ENCODE measurements around the gene ARHGDIG. TPM values are rescaled to one million over a fixed set of nuclear protein-coding genes. Genes with fewer than 3 reads are reported as not detected.

Gene ARHGDIG
- total and polyA plus RNA-seq, 2 experiments from 2014 or later, result 3.1 to 6.5 TPM

DNA sequence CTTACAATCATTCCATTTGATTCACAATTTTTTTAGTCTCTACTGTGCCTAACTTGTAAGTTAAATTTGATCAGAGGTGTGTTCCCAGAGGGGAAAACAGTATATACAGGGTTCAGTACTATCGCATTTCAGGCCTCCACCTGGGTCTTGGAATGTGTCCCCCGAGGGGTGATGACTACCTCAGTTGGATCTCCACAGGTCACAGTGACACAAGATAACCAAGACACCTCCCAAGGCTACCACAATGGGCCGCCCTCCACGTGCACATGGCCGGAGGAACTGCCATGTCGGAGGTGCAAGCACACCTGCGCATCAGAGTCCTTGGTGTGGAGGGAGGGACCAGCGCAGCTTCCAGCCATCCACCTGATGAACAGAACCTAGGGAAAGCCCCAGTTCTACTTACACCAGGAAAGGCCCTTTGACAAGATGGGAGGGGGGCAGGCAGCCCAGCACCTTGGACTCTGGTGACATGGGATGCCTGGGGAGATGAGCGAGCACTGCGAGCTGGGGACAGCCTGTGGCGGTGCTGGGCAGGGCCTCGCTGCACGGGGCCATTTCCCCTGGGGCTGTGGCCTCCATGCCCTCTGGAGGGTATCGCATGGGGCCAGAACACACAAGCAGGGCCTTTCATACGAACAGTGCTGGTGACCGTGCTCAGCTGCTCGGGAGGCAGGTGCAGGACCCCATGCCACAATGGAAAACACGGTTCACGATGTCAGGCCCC is 36.5 kb downstream of the ARHGDIG start:
- no peaks in the 10 kb centered on the region for H3K27me3 ChIP-seq
- peaks cover 2% of the 10 kb centered on the region for H3K4me1 ChIP-seq (ENCODE audit: low read depth)
- H3K4me3 ChIP-seq, result no peak overlapping the region
- H3K36me3 ChIP-seq, result no peaks in the 10 kb centered on the region
- DNase-seq (ENCODE audit: low read depth in 1 of 2, low spot score in 1 of 2), result no peak
- no peaks in the 10 kb centered on the region for H3K9me3 ChIP-seq (ENCODE audit: low read depth)
- TF ChIP-seq, protein P1, sequence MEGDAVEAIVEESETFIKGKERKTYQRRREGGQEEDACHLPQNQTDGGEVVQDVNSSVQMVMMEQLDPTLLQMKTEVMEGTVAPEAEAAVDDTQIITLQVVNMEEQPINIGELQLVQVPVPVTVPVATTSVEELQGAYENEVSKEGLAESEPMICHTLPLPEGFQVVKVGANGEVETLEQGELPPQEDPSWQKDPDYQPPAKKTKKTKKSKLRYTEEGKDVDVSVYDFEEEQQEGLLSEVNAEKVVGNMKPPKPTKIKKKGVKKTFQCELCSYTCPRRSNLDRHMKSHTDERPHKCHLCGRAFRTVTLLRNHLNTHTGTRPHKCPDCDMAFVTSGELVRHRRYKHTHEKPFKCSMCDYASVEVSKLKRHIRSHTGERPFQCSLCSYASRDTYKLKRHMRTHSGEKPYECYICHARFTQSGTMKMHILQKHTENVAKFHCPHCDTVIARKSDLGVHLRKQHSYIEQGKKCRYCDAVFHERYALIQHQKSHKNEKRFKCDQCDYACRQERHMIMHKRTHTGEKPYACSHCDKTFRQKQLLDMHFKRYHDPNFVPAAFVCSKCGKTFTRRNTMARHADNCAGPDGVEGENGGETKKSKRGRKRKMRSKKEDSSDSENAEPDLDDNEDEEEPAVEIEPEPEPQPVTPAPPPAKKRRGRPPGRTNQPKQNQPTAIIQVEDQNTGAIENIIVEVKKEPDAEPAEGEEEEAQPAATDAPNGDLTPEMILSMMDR (IDR thresholded peaks at IDR 0.05; ENCODE audit: low read depth, low read length), result no peak
- H3K27ac ChIP-seq, result no peak overlapping the region

DNA sequence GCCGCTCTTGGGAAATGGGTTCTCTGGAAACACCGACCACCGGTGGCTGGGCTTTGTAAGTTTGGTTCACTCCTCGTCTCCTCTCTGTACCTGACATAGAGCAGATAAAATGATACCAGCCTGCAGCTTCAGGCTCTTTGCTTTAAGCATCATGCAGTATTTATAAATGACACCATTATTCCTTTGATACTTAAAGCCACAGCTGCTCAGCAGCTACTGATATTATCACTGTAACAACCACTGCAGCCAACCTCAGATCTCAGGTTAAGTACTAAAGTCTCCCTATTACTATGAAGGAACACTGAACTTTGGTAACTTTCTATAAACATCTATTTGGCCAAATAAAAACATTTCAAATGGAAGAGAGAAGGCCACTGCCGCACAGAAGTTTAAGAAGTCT is 37.2 kb downstream of the ARHGDIG start:
- Histone ChIP-seq H3K4me3 (no peak overlapping the region), H3K27ac (no peak overlapping the region), H3K27me3 (no peaks in the 10 kb centered on the region), H3K36me3 (no peaks in the 10 kb centered on the region), H3K9me3 (ENCODE audit: low read depth) (no peaks in the 10 kb centered on the region), H3K4me1 (ENCODE audit: low read depth) (peaks cover 2% of the 10 kb centered on the region)
- no peak for DNase-seq (ENCODE audit: low read depth in 1 of 2, low spot score in 1 of 2)
- TF ChIP-seq, protein P1 (IDR thresholded peaks at IDR 0.05; ENCODE audit: low read depth, low read length), result no peak

DNA sequence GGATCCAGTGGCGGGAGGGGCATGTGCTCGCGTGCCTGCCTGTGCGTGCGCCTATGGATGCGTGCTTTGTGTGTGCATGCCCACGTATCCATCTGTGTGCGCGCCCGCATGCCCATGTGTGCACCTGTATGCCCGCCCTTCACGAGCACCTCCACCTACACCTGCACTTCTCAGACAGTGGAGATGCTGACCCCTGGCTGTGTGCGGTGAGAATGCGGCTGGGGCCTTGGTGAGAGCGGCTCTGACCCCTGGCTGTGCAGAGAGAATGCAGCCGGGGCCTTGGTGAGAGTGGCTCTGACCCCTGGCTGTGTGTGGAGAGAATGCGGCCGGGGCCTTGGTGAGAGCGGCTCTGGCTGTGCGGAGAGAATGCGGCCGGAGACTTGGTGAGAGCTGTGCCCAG is 38.2 kb downstream of the ARHGDIG start:
- Histone ChIP-seq H3K4me3 (no peak overlapping the region), H3K27ac (no peak overlapping the region), H3K27me3 (no peaks in the 10 kb centered on the region), H3K36me3 (no peaks in the 10 kb centered on the region), H3K9me3 (ENCODE audit: low read depth) (no peaks in the 10 kb centered on the region), H3K4me1 (ENCODE audit: low read depth) (peaks cover 2% of the 10 kb centered on the region)
- TF ChIP-seq, protein P1 (IDR thresholded peaks at IDR 0.05; ENCODE audit: low read depth, low read length), result no peak
- DNase-seq (ENCODE audit: low read depth in 1 of 2, low spot score in 1 of 2), result peak in 1 of 2 donors; percentile 40

DNA sequence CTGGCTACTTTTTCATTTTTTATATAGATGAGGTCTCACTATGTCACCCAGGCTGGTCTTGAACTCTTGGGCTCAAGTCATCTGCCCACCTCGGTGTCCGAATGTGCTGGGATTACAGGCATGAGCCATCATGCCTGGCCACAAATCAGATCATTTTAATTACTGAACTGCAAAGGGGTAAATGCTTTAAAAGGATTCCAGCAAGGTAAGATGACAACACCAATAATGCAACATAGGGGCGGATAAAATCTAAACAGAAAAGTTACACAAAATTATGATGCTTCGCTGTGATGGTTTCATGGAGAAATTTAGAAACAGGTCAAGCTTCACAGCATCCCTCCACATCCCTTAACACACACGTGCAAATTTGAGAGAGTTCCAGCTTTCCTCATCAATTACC is 39.8 kb downstream of the ARHGDIG start:
- no peaks in the 10 kb centered on the region for H3K27me3 ChIP-seq
- DNase-seq (ENCODE audit: low read depth in 1 of 2, low spot score in 1 of 2), result no peak
- no peaks in the 10 kb centered on the region for H3K9me3 ChIP-seq (ENCODE audit: low read depth)
- H3K36me3 ChIP-seq, result no peaks in the 10 kb centered on the region
- no peak overlapping the region for H3K4me3 ChIP-seq
- H3K27ac ChIP-seq, result no peak overlapping the region
- peaks cover 2% of the 10 kb centered on the region for H3K4me1 ChIP-seq (ENCODE audit: low read depth)
- TF ChIP-seq, protein P1 (IDR thresholded peaks at IDR 0.05; ENCODE audit: low read depth, low read length), result no peak

DNA sequence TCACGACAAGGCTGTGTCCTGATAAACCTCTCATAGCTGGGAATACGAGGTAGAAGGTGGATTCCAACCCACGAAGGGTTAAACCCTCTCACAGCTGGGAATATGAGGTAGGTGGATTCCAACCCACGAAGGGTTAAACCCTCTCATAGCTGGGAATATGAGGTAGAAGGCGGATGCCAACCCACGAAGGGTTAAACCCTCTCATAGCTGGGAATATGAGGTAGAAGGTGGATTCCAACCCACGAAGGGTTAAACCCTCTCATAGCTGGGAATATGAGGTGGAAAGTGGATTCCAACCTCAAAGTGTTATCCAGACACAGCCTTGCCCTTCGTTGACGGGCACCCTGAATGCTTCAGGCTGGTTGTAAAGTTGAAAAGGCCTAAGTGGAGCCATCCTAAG is 41.1 kb downstream of the ARHGDIG start:
- Histone ChIP-seq H3K9me3 (ENCODE audit: low read depth) (no peaks in the 10 kb centered on the region), H3K36me3 (no peaks in the 10 kb centered on the region), H3K4me1 (ENCODE audit: low read depth) (peaks cover 2% of the 10 kb centered on the region), H3K27me3 (no peaks in the 10 kb centered on the region), H3K27ac (peak overlapping the region; percentile 35), H3K4me3 (no peak overlapping the region)
- TF ChIP-seq, protein P1 (IDR thresholded peaks at IDR 0.05; ENCODE audit: low read depth, low read length), result no peak
- no peak for DNase-seq (ENCODE audit: low read depth in 1 of 2, low spot score in 1 of 2)
